T-helper 9 cell (primary cell): ENCODE results near the gene RNF212.

ENCODE experiments used
- DNase-seq: peaks from one replicate; pipeline ENCODE4 v3.0.0-alpha.2; 2020

The RNF212 gene

DNA sequence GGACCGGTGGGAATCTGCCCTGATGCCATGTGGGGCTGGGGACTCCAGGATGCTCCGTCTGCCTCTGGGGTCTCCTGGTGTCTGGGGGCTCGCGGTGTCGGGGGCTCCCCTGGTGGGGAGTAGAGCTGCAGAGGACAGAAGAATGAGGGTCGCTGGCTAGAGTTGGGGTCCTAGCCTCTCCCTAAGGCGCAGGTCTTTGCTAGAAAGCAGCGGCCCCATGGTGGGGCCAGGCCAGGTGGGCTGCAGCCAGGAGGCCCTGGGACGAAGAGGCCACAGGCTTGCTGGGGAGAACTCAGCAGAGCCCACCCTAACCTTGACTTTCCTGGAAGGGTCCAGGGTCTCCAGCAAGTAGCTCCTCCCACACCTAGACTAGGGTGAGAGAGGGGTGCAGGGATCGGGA, 80.5 kb downstream of the RNF212 start:
- no peak for DNase-seq

DNA sequence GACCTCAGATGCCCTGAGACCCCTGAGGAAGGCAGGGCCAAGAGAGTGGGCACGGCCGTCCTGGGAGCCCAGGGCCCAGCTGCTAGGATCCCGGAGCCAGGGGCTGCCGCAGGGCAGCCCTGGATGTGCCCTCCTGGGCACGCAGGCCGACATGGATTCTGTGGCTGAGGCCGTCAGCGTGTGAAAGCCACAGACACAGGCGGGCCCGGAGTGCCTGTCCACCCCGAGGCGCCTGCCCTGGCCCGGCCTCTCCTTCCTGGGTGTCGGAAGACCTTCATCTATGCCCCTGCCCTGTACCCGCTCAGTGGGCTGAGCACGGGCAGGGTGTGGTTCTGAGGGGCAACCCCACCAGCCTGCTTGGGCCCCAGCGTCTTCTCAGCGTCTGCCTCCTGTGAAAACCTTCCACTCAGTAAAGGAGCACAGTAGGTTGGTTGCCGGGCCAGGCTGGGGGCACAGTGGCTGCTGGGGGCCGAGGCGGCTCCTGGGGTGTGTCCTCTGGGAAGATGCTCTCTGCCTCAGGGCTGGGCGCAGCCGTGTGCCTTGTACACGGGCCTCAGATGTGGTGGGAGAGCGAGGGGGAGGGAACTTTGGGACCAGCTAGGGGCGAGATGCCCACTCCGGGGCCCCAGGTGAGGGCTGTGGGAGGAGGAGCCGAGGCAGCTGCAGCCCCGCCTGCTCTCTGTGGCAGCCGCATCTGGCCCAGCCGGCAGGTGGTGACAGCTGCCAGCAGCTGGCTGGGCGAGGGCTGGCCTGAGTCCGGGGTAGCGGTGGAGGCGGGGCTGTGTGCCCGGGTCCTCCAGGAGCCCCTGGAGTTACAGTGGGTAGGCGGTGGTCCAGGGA, 81.2 kb downstream of the RNF212 start:
- DNase-seq, result no peak

DNA sequence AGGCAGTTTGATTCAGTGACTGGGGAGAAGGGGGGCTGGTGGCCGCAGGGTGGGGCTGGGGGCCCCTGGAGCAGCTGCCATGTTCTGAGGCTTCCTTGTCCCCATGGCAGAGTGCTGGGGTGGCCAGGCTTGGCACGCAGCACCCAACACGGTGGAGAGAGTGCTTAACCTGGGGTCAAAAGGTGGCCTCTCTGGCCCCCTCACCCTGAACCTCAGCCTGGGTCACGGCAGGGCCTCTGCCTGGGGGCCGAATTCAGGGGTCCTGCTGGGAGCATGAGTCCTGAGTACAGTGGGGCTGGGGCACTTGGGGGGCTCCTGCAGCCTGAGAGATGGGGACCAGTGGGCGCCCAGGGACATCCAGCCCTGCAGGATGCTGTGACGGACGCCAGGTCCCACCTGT, 82.0 kb downstream of the RNF212 start:
- DNase-seq, result no peak

DNA sequence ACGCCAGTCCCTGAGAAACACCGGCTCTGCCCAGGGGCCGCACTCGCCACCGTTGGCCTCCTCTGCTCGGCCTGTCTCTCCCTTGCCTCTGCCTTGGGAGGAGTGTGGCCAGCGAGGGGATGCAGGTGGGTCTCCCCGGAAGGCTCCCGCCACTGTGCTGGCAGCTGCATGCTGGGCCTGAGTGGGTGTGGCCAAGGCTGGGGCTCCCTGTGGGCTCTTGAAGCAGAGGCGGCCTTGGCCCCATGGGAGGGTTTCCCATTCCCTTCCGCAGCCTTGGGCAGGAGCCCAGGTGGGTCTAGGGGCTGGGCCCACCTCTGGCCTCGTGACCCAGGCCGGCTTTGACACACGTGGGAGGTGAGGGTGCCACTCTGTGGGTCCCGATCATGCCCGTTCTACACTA, 82.8 kb downstream of the RNF212 start:
- no peak for DNase-seq

DNA sequence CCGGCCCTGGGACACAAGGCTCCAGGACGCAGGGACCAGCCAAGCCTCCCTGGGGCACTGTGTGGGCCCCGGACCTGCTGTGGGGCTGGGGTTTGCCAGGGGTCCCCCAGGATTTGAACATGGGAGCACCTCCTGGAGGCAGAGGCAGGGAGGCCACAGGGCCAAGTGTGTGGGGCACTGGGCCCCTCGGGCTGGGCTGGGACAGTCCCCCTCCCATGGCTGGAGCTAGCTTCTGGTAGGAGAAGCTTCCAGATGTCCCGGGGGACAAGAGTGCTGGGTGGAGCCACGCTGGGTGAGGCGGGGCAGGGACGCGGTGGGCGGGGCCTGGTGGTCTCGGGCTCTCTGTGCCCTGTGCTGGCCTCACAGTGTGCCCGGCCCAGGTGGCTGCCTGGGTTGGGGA, 83.3 kb downstream of the RNF212 start:
- no peak for DNase-seq

DNA sequence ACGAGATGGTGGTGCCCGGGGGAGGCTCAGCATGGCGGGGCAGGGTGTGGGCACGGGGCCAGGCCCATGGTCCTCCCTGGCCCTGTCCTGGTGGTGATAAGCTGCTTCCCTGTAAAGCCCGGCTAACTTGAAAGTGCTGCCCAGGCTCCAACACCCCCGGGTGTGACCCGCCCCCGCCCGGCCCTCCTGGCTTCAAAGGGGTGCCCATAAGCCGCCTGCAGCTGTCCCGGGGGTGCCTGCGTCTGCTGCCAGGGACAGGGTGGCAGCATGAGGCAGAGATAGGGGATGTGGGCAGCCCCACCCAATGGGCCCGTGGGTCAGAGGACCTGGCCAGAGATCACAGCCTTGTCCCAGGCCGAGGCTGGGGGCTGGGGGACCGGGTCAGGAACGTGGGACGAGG, 83.8 kb downstream of the RNF212 start:
- no peak for DNase-seq

DNA sequence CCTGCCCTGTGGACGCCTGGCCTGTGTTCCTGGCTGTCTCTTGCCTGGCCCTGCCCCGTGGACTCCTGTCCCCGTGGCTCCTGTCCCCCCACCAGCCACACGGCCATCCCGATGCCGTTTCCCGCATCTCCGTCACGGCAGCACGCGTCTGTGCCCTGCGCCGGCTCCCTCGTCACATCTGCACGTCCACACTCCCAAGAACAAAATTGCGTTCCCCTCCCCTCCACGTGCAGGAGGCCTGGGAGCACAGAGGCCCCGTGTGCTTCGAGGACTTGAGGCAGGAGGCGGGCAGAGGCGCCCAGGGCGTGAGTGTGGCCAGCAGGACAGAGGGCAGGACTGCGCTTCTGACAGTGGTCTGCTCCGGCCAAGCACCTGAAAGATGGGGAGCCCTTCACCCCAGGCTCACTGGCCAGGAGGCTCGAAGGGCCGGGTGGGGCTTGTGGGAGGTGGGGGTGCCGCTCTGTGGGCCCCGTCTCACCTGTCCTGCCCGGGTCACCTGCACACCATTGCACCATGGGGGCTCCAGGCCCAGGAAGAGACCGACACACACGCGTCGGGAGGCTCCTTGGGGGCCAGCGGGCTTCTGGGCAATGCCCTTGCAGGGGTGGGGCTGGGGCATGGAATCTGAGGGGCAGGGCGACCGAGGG, 84.7 kb downstream of the RNF212 start:
- DNase-seq, result no peak

DNA sequence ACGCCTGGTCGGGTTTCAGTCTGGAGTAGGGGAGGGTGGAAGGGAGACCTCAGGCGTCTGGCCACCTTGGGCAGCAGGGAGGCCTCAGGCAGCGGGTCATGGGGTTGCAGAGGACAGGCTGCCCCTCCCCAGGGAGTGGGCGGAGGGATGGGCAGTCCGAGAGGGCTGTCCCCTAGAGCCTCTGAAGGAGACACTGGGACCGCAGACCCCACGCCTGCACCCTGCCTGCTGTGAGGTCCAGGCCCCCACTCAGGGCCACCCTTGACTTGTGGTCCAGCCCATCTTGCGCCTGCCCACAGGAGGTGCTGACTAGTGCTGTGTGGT, 85.5 kb downstream of the RNF212 start:
- DNase-seq, result no peak

DNA sequence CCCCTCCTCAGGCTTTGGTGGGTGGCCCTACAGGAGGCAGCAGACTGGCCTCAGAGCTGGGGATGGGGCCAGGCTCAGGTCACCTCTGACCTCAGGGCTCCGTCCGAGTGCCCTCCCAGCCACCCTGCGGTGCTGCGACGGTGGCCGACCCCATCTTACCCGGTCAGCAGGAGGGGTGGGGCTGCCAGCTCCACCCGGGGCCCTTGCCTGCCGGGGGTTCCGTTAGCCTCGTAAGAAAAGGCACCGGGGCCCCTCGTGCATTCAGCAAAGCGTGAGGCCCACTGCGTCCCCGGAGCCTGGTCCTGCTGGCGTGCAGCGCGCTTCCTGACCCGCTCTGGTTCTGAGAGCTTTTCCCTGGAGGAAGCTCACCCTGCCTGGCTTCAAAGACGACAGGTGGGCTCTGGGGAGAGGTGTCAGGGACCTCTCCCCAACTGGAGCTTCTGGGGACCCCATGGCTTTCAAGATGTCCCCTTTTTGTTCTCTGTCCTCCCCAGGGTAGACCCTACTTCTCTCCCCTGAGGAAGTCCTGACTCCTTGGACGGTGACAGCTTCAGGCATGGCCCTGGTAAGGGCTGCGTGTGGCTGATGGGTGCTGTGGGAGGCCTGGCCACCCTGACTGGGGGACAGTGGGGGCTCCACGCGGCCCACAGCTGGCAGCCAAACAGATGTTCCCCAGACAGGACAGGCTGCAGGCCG, 86.0 kb downstream of the RNF212 start:
- no peak for DNase-seq

DNA sequence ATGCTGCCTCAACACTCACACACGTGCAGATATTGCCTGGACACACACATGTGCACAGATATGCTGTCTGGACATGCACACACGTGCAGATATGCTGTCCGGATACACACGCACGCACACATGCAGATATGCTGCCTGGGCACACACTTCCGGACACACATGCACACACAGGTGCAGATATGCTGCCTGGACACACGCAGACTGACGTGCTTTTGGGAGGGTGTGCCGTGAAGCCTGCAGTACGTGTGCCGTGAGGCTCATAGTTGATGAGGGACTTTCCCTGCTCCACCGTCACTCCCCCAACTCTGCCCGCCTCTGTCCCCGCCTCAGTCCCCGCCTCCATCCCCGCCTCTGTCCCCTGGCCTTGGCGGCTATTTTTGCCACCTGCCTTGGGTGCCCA, 87.2 kb downstream of the RNF212 start:
- peak; percentile 23 for DNase-seq

DNA sequence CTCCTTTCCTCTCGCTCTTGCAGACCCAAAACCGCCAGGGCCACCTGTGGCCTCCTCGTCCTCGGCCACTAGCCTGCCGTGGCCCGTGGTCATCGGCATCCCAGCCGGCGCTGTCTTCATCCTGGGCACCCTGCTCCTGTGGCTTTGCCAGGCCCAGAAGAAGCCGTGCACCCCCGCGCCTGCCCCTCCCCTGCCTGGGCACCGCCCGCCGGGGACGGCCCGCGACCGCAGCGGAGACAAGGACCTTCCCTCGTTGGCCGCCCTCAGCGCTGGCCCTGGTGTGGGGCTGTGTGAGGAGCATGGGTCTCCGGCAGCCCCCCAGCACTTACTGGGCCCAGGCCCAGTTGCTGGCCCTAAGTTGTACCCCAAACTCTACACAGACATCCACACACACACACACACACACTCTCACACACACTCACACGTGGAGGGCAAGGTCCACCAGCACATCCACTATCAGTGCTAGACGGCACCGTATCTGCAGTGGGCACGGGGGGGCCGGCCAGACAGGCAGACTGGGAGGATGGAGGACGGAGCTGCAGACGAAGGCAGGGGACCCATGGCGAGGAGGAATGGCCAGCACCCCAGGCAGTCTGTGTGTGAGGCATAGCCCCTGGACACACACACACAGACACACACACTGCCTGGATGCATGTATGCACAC, 88.3 kb downstream of the RNF212 start:
- no peak for DNase-seq

DNA sequence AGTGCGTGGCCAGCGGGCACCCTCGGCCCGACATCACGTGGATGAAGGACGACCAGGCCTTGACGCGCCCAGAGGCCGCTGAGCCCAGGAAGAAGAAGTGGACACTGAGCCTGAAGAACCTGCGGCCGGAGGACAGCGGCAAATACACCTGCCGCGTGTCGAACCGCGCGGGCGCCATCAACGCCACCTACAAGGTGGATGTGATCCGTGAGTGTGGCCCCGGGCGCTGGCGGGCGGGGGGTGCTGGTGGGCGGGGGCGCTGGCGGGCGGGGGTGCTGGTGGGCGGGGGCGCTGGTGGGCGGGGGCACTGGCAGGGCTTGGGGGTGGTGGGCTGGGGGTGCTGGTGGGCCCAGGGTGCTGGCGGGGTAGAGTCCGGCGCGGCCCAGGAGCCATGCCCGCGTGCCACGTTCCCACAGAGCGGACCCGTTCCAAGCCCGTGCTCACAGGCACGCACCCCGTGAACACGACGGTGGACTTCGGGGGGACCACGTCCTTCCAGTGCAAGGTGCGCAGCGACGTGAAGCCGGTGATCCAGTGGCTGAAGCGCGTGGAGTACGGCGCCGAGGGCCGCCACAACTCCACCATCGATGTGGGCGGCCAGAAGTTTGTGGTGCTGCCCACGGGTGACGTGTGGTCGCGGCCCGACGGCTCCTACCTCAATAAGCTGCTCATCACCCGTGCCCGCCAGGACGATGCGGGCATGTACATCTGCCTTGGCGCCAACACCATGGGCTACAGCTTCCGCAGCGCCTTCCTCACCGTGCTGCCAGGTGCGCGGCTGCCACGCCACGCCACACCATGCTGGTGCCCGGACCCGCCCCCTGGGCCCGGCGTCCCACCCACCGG, 89.2 kb downstream of the RNF212 start:
- DNase-seq, result no peak

DNA sequence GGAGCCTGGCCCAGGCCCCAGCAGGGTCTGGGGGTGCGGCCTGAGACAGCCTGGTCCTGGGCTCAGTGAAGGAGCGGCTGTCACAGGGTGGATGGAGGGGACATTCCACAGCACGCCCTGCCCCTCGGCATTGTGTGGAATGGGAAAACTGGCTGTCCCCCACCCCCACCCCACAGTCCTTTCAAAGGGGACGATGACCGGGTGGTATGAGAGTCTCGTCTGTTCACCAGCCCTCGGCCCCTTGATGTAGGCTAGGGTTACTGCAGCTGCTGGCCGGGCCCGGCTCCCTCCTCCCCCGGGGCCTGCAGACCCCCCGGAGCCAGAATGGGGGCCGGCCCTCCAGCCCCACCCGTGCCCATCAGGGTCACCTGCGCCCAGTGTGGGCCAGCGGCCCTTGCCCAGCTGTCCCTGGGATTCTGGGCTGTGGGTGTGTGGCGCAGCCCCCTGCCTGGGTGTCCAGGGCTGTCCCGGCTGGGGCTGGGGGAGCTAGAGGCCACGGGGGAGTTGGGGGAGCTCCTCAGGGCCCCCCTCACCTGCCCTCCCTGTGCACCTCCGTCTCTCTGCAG, 90.2 kb downstream of the RNF212 start:
- no peak for DNase-seq

DNA sequence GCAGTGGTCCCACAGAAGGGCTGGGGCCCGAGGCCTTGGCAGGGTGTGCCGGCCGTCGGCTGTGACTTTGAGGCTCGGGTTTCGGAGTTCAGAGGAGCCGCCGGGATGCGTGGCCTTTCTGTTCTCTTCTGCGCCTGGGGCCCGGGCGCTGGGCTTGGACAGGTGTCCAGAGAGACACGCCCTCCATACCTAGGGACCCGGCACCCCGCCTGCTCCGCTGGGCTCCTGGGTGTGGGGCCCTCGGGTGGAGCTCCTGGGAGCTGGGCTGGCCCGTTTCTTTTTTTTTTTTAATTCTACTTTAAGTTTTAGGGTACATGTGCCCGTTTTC, 90.7 kb downstream of the RNF212 start:
- DNase-seq, result no peak

DNA sequence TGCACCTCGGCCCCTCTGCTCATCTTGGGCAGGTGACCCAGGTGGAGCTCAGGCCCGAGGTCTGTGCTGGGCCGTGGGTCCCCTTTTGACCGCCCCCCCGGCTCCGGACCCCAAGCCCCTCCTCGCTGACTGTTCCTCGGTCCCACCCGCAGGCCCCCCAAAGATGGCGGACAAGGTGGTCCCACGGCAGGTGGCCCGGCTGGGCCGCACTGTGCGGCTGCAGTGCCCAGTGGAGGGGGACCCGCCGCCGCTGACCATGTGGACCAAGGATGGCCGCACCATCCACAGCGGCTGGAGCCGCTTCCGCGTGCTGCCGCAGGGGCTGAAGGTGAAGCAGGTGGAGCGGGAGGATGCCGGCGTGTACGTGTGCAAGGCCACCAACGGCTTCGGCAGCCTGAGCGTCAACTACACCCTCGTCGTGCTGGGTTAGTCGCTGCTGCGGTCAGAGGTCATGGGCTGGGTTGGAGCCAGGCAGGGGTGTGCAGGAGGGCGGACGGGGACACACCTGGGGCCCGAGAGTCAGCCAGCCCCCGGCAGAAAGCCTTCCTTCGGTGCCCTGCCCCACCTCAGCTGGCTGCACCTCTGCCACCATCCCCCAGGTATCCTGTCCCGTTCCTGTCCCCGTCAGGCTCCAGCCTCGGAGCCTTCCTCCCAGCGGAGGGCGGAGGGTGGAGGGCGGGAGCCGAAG, 91.2 kb downstream of the RNF212 start:
- DNase-seq, result no peak
